HEK293T (cell line): ENCODE results near the gene EIF5A.

Experiments used
- ARNT ChIP-seq: fragments of 450-650 bp; IDR thresholded peaks from 2 replicates; pipeline ENCODE4 v1.6.1; 2017; ENCODE audit warnings: mild to moderate bottlenecking
- BHLHE40 ChIP-seq: fragments of 450-650 bp; IDR thresholded peaks from 2 replicates; pipeline ENCODE4 v1.6.1; 2016; ENCODE audit warnings: mild to moderate bottlenecking, moderate library complexity, borderline replicate concordance
- FOXA1 ChIP-seq: fragments of 450-650 bp; IDR thresholded peaks from 2 replicates; pipeline ENCODE4 v1.6.1; 2016; ENCODE audit warnings: mild to moderate bottlenecking
- FOXK2 ChIP-seq: fragments of 450-650 bp; IDR thresholded peaks from 2 replicates; pipeline ENCODE4 v1.6.1; 2016; ENCODE audit warnings: mild to moderate bottlenecking
- FOXM1 ChIP-seq: fragments of 450-650 bp; IDR thresholded peaks from 2 replicates; pipeline ENCODE4 v1.6.1; 2017; ENCODE audit warnings: mild to moderate bottlenecking, borderline replicate concordance
- PKNOX1 ChIP-seq: fragments of 450-650 bp; IDR thresholded peaks from 2 replicates; pipeline ENCODE4 v1.6.1; 2016
- SP1 ChIP-seq: fragments of 450-650 bp; IDR thresholded peaks from 2 replicates; pipeline ENCODE4 v1.6.1; 2017
- SUZ12 ChIP-seq: fragments of 450-650 bp; IDR thresholded peaks from 2 replicates; pipeline ENCODE4 v1.6.1; 2016; ENCODE audit warnings: mild to moderate bottlenecking
- TARDBP ChIP-seq: fragments of 450-650 bp; IDR thresholded peaks from 2 replicates; pipeline ENCODE4 v1.6.1; 2016
- ZNF384 ChIP-seq: fragments of 450-650 bp; IDR thresholded peaks from 2 replicates; pipeline ENCODE4 v1.6.1; 2016

- TF ChIP-seq SP1 (no peak), BHLHE40 (no peak), FOXA1 (no peak), PKNOX1 (no peak), ZNF384 (no peak), SUZ12 (no peak), FOXM1 (no peak), FOXK2 (no peak), ARNT (no peak), TARDBP (no peak)
These were observed 24.6 kb upstream of the EIF5A start for GRCh38 chr17:7282752-7283321.
